Heart left ventricle (tissue), 16 donors: ENCODE data around the gene CALML6. TPM values are rescaled to one million over a fixed set of nuclear protein-coding genes. Genes with fewer than 3 reads are reported as not detected.

Source experiments
- ATAC-seq, 4 donors: fragments of 200-7000 bp; cut with Tn5 transposase; one replicate each; pipeline ENCODE4 v1.9.1; 2020 to 2022; ENCODE audit warnings: moderate library complexity in 4 of 4, mild to moderate bottlenecking in 3 of 4, moderate number of reproducible peaks in 1 of 4
- DNase-seq, 5 donors: peaks; one replicate each; pipeline ENCODE4 v3.0.0-alpha.2; 2020
- H3K27ac ChIP-seq, 12 donors: fragments of 200-600 bp; sonication (generic) in 4 of 12; one replicate each; pipeline versions ENCODE4 v1.5.0 to v1.8.0; 2016 to 2022; ENCODE audit warnings: mild to moderate bottlenecking in 2 of 12
- H3K27me3 ChIP-seq, 9 donors: fragments of 200-600 bp; sonication (generic) in 2 of 9; one replicate each; pipeline versions ENCODE4 v1.5.1 to v1.8.0; 2016 to 2022; ENCODE audit warnings: mild to moderate bottlenecking in 3 of 9
- H3K36me3 ChIP-seq, 9 donors: fragments of 200-600 bp; sonication (generic) in 2 of 9; one replicate each; pipeline versions ENCODE4 v1.5.0 to v1.8.0; 2018 to 2022; ENCODE audit warnings: mild to moderate bottlenecking in 2 of 9
- H3K4me1 ChIP-seq, 12 donors: fragments of 200-600 bp; sonication (generic) in 4 of 12; one replicate each; pipeline versions ENCODE4 v1.5.0 to v1.8.0; 2016 to 2022; ENCODE audit warnings: mild to moderate bottlenecking in 3 of 12
- H3K4me3 ChIP-seq, 12 donors: fragments of 200-600 bp; sonication (generic) in 4 of 12; one replicate each; pipeline versions ENCODE4 v1.5.0 to v1.8.0; 2017 to 2022; ENCODE audit warnings: mild to moderate bottlenecking in 9 of 12, moderate library complexity in 4 of 12
- H3K9me3 ChIP-seq, 12 donors: fragments of 200-600 bp; sonication (generic) in 4 of 12; one replicate each; pipeline versions ENCODE4 v1.5.0 to v1.8.0; 2016 to 2022; ENCODE audit warnings: mild to moderate bottlenecking in 1 of 12
- CTCF ChIP-seq, 12 donors: fragments of 200-600 bp; sonication (generic) in 4 of 12; IDR thresholded peaks; one replicate each; pipeline versions ENCODE4 v1.5.0 to v1.8.0; 2018 to 2022; ENCODE audit warnings: antibody characterized with exemption in 12 of 12, mild to moderate bottlenecking in 5 of 12
- POLR2A ChIP-seq, 2 donors: fragments of 450-650 bp; IDR thresholded peaks; one replicate each; pipeline ENCODE4 v1.6.1; 2017; ENCODE audit warnings: antibody characterized with exemption in 2 of 2, mild to moderate bottlenecking in 2 of 2, moderate library complexity in 2 of 2
- whole genome bisulfite sequencing, 4 donors: extraction: QIAGEN DNeasy Blood & Tissue Kit in 2 of 4; methylation state at CpG; one replicate each; pipeline versions ENCODE4 v1.1.5 to v1.1.7; 2013 to 2018; 5-methylcytosine and 5-hydroxymethylcytosine counted together
- intact Hi-C, 10 donors: fragments of 100-400 bp; cut with DNase I; formaldehyde crosslinking; loops; one replicate each; pipeline versions ENCODE4 v1.11.1 to v1.14.2; 2022
- polyA plus RNA-seq, 2 donors: library from polyadenylated mRNA; stranded (reverse); fragments of 200-250 nt; gene quantifications; one replicate each; pipeline ENCODE4 v1.2.3, GENCODE V29; 2013
- total RNA-seq, 9 donors: library from RNA; depleted of rRNA in 2 of 9; stranded (reverse); fragments of >200 nt in 2 of 9; fragmentation: NEBNext Ultra II Directional in 3 of 9; extraction: Animal tissue kit (Norgen Biotek cat#: 25700) in 3 of 9; gene quantifications; one replicate each; pipeline versions ENCODE4 v1.1.0 to v1.2.4, GENCODE V29; 2016 to 2023
- donor health status: ischemic (EF 13 %, LVEDD 7.1; RV severe dilation, severe dysfunction).
- donor health status: healthy with polysubstance abuse.
- donor health status: DM: no; HTN: yes; CAD: no.
- donor health status: DM: no; HTN: no; CAD: no.
- donor health status: ischemic (EF 25% LVEDD 6.9; RV normal size, moderate dysfunction).
- donor health status: ischemic (EF 25% LVEDD 5.7; RV mildly dilated, moderate dysfunction).
- donor health status: healthy.
- donor health status: DM: yes; HTN: yes; CAD: no.
- donor health status: ischemic (EF 35%, LVEDD 5.7; RV mildly dilated, moderate dysfunction).
- donor health status: nonischemic (EF 11% LVEDD 7.7; RV severe dilation, severe dysfunction).
- donor health status: DM: yes; HTN: yes; CAD: no.
- donor health status: PGD.
- donor health status: ischemic (EF 29% LVEDD 5.4; RV normal size, mild dysfunction).
- donor health status: nonischemic (EF 23%, LVEDD 6.1; RV moderate dilation, normal function).

The CALML6 gene
- total and polyA plus RNA-seq, 11 donors = 0.17 to 0.58 (median 0.29) TPM; not detected in 8

GRCh38 chr1:1926886-1927660, 12.0 kb downstream of the CALML6 start:
- intact Hi-C loops = no loop called here
- peak in 2 of 5 donors; percentile 4 to 13 for DNase-seq

GRCh38 chr1:1927751-1928150, 12.7 kb downstream of the CALML6 start:
- ATAC-seq (peak in 3 of 4 donors; percentile 18 to 36 (median 31)), DNase-seq (peak in 3 of 5 donors; percentile 26 to 59 (median 30))
- Histone ChIP-seq H3K36me3 (no peaks in the 10 kb centered on the region), H3K9me3 (no peaks in the 10 kb centered on the region), H3K4me3 (no peak overlapping the region), H3K27me3 (no peaks in the 10 kb centered on the region), H3K27ac (peak overlapping the region in 5 of 12 donors; percentile 11 to 56 (median 29)), H3K4me1 (peaks cover 0 to 19% (median 9%) of the 10 kb centered on the region in 12 donors)
- intact Hi-C loops = no loop called here
- TF ChIP-seq POLR2A (IDR thresholded peaks at IDR 0.05) (no peak), CTCF (IDR thresholded peaks at IDR 0.05) (no peak)
- WGBS, 4 donors = 57 to 62% (median 60%) methylated on average over 11 to 25 of the region's 25 CpGs

More at GRCh38 chr1:1926886-1927660, 12.0 kb downstream of the CALML6 start:
- WGBS, 4 donors = 80 to 87% (median 82%) methylated on average over 17 to 21 of the region's 21 CpGs
- H3K4me1 ChIP-seq = peaks cover 0 to 19% (median 9%) of the 10 kb centered on the region in 12 donors
- no peaks in the 10 kb centered on the region for H3K36me3 ChIP-seq
- ATAC-seq = no peak
- H3K27ac ChIP-seq = peak overlapping the region in 2 of 12 donors; percentile 11 to 56
- H3K4me3 ChIP-seq = no peak overlapping the region
- no peaks in the 10 kb centered on the region for H3K27me3 ChIP-seq
- TF ChIP-seq POLR2A (IDR thresholded peaks at IDR 0.05) (no peak), CTCF (IDR thresholded peaks at IDR 0.05) (no peak)
- H3K9me3 ChIP-seq = no peaks in the 10 kb centered on the region

GRCh38 chr1:1928231-1929101, 13.4 kb downstream of the CALML6 start:
- H3K27me3 ChIP-seq = no peaks in the 10 kb centered on the region
- intact Hi-C loops = no loop called here
- H3K4me1 ChIP-seq = peaks cover 0 to 19% (median 9%) of the 10 kb centered on the region in 12 donors
- H3K36me3 ChIP-seq = no peaks in the 10 kb centered on the region
- no peak overlapping the region for H3K4me3 ChIP-seq
- ATAC-seq = peak in 3 of 4 donors; percentile 29 to 32 (median 31)
- peak overlapping the region in 3 of 12 donors; percentile 37 to 53 (median 37) for H3K27ac ChIP-seq
- TF ChIP-seq POLR2A (IDR thresholded peaks at IDR 0.05) (no peak), CTCF (IDR thresholded peaks at IDR 0.05) (no peak)
- WGBS, 4 donors = 50 to 62% (median 61%) methylated on average over 30 to 33 of the region's 34 CpGs
- H3K9me3 ChIP-seq = no peaks in the 10 kb centered on the region
- DNase-seq = peak in 2 of 5 donors; percentile 27 to 77
